GM19468 (cell line): ENCODE results near the gene ZNF534.
"Not testable (repeated sequence)": the region's sequence is repeated elsewhere in the genome, so short reads cannot be mapped to it uniquely, and the experiment has no call there.

Source experiments
- ATAC-seq: cut with Tn5 transposase; IDR thresholded peaks from one replicate; pipeline ENCODE4 v1.9.1; 2021; ENCODE audit warnings: mild to moderate bottlenecking, moderate library complexity, moderate number of reproducible peaks; ENCODE audit not compliant: unreplicated experiment; ENCODE audit errors: extremely low read depth

Gene ZNF534

GRCh38 chr19:52428937-52429336 is at the start of gene ZNF534:
Gene ZNF534, plus strand, starts transcription at chr19:52429148. Its CDS starts 2,327 bp downstream, at chr19:52431475.
- no peak for ATAC-seq

- no peak for ATAC-seq
Observed at GRCh38 chr19:52391135-52391534, 37.8 kb upstream of the ZNF534 start.

GRCh38 chr19:52397310-52398080 is 31.5 kb upstream of the ZNF534 start, which contains the start of gene ZNF528:
Gene ZNF528, plus strand, starts transcription at chr19:52397849. Its CDS starts 4,165 bp downstream, at chr19:52402014.
- peak; percentile 68 for ATAC-seq

GRCh38 chr19:52398081-52398441 is 30.9 kb upstream of the ZNF534 start:
- ATAC-seq, result no peak

- ATAC-seq, result no peak
Observed at GRCh38 chr19:52410276-52410675, 18.7 kb upstream of the ZNF534 start.

- ATAC-seq, result no peak
Observed at GRCh38 chr19:52415711-52416110, 13.2 kb upstream of the ZNF534 start.

- no peak for ATAC-seq
Observed at GRCh38 chr19:52442179-52442578, 13.2 kb downstream of the ZNF534 start.

GRCh38 chr19:52444506-52444905 is 15.6 kb downstream of the ZNF534 start:
- no peak for ATAC-seq

GRCh38 chr19:52451241-52451640 is 22.3 kb downstream of the ZNF534 start:
- no peak for ATAC-seq

GRCh38 chr19:52453324-52454094 is 24.6 kb downstream of the ZNF534 start, which contains the start of gene ZNF578:
Gene ZNF578, plus strand, starts transcription at chr19:52453553. Its CDS starts 48,293 bp downstream, at chr19:52501846.
- no peak for ATAC-seq

GRCh38 chr19:52464798-52465470 is 36.0 kb downstream of the ZNF534 start:
- ATAC-seq, result no peak

GRCh38 chr19:52473655-52474350 is 44.9 kb downstream of the ZNF534 start:
- ATAC-seq, result no peak

GRCh38 chr19:52474351-52475127 is 45.6 kb downstream of the ZNF534 start:
- ATAC-seq, result no peak

- ATAC-seq, result not testable (repeated sequence)
Observed at GRCh38 chr19:52484111-52484743, 55.3 kb downstream of the ZNF534 start.

GRCh38 chr19:52485064-52485463 is 56.1 kb downstream of the ZNF534 start:
- not testable (repeated sequence) for ATAC-seq

- not testable (repeated sequence) for ATAC-seq
Observed at GRCh38 chr19:52485561-52486240, 56.8 kb downstream of the ZNF534 start.

- ATAC-seq, result no peak
Observed at GRCh38 chr19:52492201-52492993, 63.4 kb downstream of the ZNF534 start.
